AG04449 (cell line): ENCODE measurements around the gene SPAG9.

Experiments used
- CTCF ChIA-PET: fragments of 350-600 bp; formaldehyde crosslinking; extraction: SDS; loops from one replicate; lab custom pipeline; 2021; ENCODE audit warnings: antibody characterized with exemption; lab: Yijun Ruan, JAX
- POLR2A ChIA-PET: fragments of 400-600, 350-600 bp; formaldehyde crosslinking; extraction: SDS; loops from one replicate; lab custom pipeline; 2020; ENCODE audit warnings: antibody characterized with exemption, inconsistent platforms; lab: Yijun Ruan, JAX
- DNase-seq: peaks from one replicate; pipeline ENCODE4 v3.0.0-alpha.2; 2010; ENCODE audit warnings: low read depth, low spot score
- H3K4me3 ChIP-seq: 2 replicates; pipeline ENCODE4 v1.5.1; 2011; ENCODE audit warnings: low read depth, mild to moderate bottlenecking, control low read depth, low read length
- CTCF ChIP-seq: IDR thresholded peaks from one replicate; pipeline ENCODE4 v1.5.1; 2011; ENCODE audit warnings: mild to moderate bottlenecking, moderate library complexity, low read length, control low read depth, inconsistent platforms; ENCODE audit not compliant: insufficient read depth; ENCODE audit errors: missing control alignments

SPAG9 gene

GRCh38 chr17:51004249-51004648 lies 116.4 kb downstream of the SPAG9 start:
- CTCF ChIA-PET = interaction anchor here (1.0 to 10.5 kb wide), 10 partner anchors 10 to 152 kb away, joined by 3 to 276 read pairs (median 8); partner anchors contain the start of genes NME1 and SPAG9
- H3K4me3 ChIP-seq = no peak overlapping the region
- TF ChIP-seq CTCF = no peak
- POLR2A ChIA-PET = no interaction called here
- no peak for DNase-seq

- POLR2A ChIA-PET = interaction anchor here (0.6 kb wide), 1 partner anchor 55 kb away, joined by 3 read pairs; no protein-coding TSS in a partner anchor
- CTCF ChIA-PET = interaction anchor here (0.6 to 10.5 kb wide), 45 partner anchors 9 to 218 kb away, joined by 3 to 276 read pairs (median 4); partner anchors contain the start of genes NME1 and SPAG9
- H3K4me3 ChIP-seq = no peak overlapping the region
- no peak for TF ChIP-seq CTCF
- DNase-seq = no peak
These were observed 119.6 kb downstream of the SPAG9 start for GRCh38 chr17:51000835-51001638.

- H3K4me3 ChIP-seq = no peak overlapping the region
- TF ChIP-seq CTCF = no peak
- ChIA-PET POLR2A (no interaction called here), CTCF (interaction anchor here (0.9 to 2.4 kb wide), 5 partner anchors 9 to 178 kb away, joined by 3 to 9 read pairs (median 3); partner anchors contain the start of gene NME1)
- no peak for DNase-seq
These were observed 125.0 kb downstream of the SPAG9 start for GRCh38 chr17:50995668-50996067.

DNA sequence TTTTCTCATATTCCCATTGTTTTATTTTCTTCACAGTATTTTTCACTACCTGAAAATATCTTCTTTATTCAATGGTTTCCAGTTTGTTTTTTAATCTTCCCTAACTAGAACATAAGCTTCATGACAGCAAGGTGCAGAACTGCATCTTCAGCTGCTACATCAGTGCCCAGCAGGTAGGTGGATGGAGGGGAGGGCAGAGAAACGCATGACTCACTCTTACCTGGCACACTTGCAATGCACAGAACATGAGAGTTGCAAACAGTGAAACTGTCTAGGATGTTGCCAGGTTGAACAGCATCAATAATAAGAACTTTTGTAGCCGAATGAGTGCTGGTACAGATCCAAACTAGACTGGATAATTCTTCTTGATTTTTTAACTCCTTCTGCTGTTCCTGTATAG lies 127.1 kb downstream of the SPAG9 start:
- no peak for DNase-seq
- CTCF ChIA-PET = interaction anchor here (1.0 kb wide), 1 partner anchor 68 kb away, joined by 3 read pairs; no protein-coding TSS in a partner anchor
- TF ChIP-seq CTCF = no peak
- POLR2A ChIA-PET = no interaction called here
- no peak overlapping the region for H3K4me3 ChIP-seq

- ChIA-PET POLR2A (no interaction called here), CTCF (interaction anchor here (3.6 kb wide), 1 partner anchor 13 kb away, joined by 36 read pairs; no protein-coding TSS in a partner anchor)
- no peak for TF ChIP-seq CTCF
- no peak for DNase-seq
- H3K4me3 ChIP-seq = no peak overlapping the region
These were observed 131.5 kb downstream of the SPAG9 start for GRCh38 chr17:50989149-50989548.

DNA sequence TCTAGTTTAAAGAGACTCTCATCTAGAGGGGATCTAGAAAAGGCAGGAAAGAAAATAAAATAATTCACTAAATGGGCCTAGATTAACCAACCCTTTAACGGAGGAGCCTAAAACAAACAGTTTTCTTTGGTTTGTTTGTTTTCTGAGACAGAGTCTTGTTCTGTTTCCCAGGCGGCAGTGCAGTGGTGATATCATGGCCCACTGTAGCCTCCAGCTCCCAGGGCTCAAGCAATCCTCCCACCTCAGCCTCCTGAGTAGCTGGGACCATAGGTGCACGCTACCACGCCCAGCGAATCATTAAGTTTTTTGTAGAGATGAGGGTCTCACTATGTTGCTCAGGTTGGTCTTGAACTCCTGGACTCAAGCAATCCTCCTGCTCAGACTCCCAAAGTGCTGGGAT lies 132.2 kb downstream of the SPAG9 start:
- no peak overlapping the region for H3K4me3 ChIP-seq
- CTCF ChIA-PET = interaction anchor here (0.7 to 1.8 kb wide), 3 partner anchors 14 to 165 kb away, joined by 3 to 10 read pairs (median 8); partner anchors contain the start of gene NME1
- TF ChIP-seq CTCF = no peak
- POLR2A ChIA-PET = no interaction called here
- no peak for DNase-seq
